Hepatocyte (in vitro differentiated cells): ENCODE measurements around the gene NT5E.

Experiments
- EZH2 ChIP-seq: fragments of 200-600 bp; sonication (generic); IDR thresholded peaks from 2 replicates; pipeline ENCODE4 v1.6.1; 2016; ENCODE audit warnings: antibody characterized with exemption, mild to moderate bottlenecking, borderline replicate concordance
- EZH2phosphoT487 ChIP-seq: fragments of 200-600 bp; sonication (generic); IDR thresholded peaks from one replicate; pipeline ENCODE4 v1.6.1; 2018; ENCODE audit warnings: antibody characterized with exemption, mild to moderate bottlenecking, low read depth, moderate library complexity; ENCODE audit not compliant: unreplicated experiment, severe bottlenecking
- TF ChIP-seq, protein P1 (sequence below): fragments of 200-600 bp; sonication (generic); IDR thresholded peaks from 2 replicates; pipeline ENCODE4 v1.5.1; 2016; ENCODE audit warnings: antibody characterized with exemption, mild to moderate bottlenecking; ENCODE audit not compliant: poor library complexity

DNA sequence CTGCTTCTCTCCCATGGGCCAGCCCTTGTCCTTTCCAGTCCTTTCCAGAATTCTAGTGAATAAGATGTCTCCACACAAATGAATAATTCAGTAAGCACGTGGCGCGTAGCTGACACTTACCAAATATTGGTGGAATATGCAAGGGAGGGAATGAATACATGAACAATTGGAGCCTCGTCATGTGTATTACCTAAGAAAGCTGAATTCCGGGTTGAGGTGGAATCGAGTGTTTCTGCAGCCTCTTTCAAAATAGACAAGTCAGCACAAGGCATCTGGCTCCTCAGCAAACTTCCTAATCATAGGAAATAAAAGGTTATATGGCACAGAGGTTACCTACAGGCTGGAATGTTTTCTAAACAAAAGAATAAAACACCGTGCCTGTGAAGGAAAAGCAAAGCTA is 47.0 kb upstream of the NT5E start:
- TF ChIP-seq, protein P1, sequence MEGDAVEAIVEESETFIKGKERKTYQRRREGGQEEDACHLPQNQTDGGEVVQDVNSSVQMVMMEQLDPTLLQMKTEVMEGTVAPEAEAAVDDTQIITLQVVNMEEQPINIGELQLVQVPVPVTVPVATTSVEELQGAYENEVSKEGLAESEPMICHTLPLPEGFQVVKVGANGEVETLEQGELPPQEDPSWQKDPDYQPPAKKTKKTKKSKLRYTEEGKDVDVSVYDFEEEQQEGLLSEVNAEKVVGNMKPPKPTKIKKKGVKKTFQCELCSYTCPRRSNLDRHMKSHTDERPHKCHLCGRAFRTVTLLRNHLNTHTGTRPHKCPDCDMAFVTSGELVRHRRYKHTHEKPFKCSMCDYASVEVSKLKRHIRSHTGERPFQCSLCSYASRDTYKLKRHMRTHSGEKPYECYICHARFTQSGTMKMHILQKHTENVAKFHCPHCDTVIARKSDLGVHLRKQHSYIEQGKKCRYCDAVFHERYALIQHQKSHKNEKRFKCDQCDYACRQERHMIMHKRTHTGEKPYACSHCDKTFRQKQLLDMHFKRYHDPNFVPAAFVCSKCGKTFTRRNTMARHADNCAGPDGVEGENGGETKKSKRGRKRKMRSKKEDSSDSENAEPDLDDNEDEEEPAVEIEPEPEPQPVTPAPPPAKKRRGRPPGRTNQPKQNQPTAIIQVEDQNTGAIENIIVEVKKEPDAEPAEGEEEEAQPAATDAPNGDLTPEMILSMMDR, result no peak
- no peak for TF ChIP-seq EZH2
- no peak for TF ChIP-seq EZH2phosphoT487
